HepG2 (cell line): Measurements from ENCODE around the gene COX7A1.

ENCODE experiments used
- FOXA1 ChIP-seq, 2 experiments: fragments of 450-650 bp in 1 of 2; sonication (generic) in 1 of 2; formaldehyde crosslinking in 1 of 2; IDR thresholded peaks; 2 replicates each; pipeline versions ENCODE4 v1.4.0 to v1.6.1; 2016 to 2020; ENCODE audit warnings: missing genetic modification reagents in 1 of 2
- HNRNPH1 ChIP-seq: fragments of 200-400 bp; formaldehyde crosslinking; optimal IDR thresholded peaks from 2 replicates; pipeline ENCODE3; 2017; ENCODE audit warnings: mild to moderate bottlenecking, low read depth, low read length
- HNRNPK ChIP-seq: fragments of 200-400 bp; formaldehyde crosslinking; IDR thresholded peaks from 2 replicates; pipeline ENCODE4 v1.6.1; 2018; ENCODE audit warnings: low read length, low read depth, moderate library complexity, mild to moderate bottlenecking; ENCODE audit not compliant: poor library complexity, severe bottlenecking
- NFE2L1 ChIP-seq: sonication (generic); formaldehyde crosslinking; IDR thresholded peaks from 2 replicates; pipeline ENCODE4 v1.4.0; 2020; ENCODE audit warnings: missing genetic modification reagents, mild to moderate bottlenecking, borderline replicate concordance
- TEAD2 ChIP-seq: sonication (generic); formaldehyde crosslinking; IDR thresholded peaks from 2 replicates; pipeline ENCODE4 v1.9.0; 2021; ENCODE audit warnings: missing genetic modification reagents
- ZNF768 ChIP-seq: sonication (generic); formaldehyde crosslinking; IDR thresholded peaks from 2 replicates; pipeline ENCODE4 v1.4.0; 2020; ENCODE audit warnings: missing genetic modification reagents

- TF ChIP-seq TEAD2 (CRISPR knock-in tag) (no peak), HNRNPK (no peak), ZNF768 (CRISPR knock-in tag) (no peak), HNRNPH1 (no peak), FOXA1 (IDR thresholded peaks at IDR 0.05) (no peak), FOXA1 (CRISPR knock-in tag; IDR thresholded peaks at IDR 0.05) (no peak), NFE2L1 (CRISPR knock-in tag) (no peak)
Measured at GRCh38 chr19:36163813-36164212, 11.6 kb upstream of the COX7A1 start.
